Panc1 (cell line): ENCODE results near the gene EGFL7. TPM values are rescaled to one million over a fixed set of nuclear protein-coding genes. Genes with fewer than 3 reads are reported as not detected.

Experiments used
- ATAC-seq: fragments of 200-7000 bp; cut with Tn5 transposase; 2 replicates; pipeline ENCODE4 v1.9.1; 2020; ENCODE audit warnings: mild to moderate bottlenecking, moderate library complexity
- BruUV-seq: library from RNA; stranded (reverse); fragments of 400-500 nt; replicated peaks from 2 replicates; lab custom pipeline; 2021; lab: Mats Ljungman, UMichigan
- CTCF ChIA-PET: fragments of 300-600 bp; sonication (Branson Sonifier 250); formaldehyde crosslinking; loops from one replicate; lab custom pipeline; 2022; ENCODE audit warnings: antibody characterized with exemption; lab: Charles Lee
- POLR2A ChIA-PET: fragments of 300-600 bp; sonication (Branson Sonifier 250); formaldehyde crosslinking; loops from one replicate; lab custom pipeline; 2022; ENCODE audit warnings: antibody characterized with exemption; lab: Charles Lee
- DNase-seq: peaks from one replicate; pipeline ENCODE4 v3.0.0-alpha.2; 2010; ENCODE audit warnings: low read depth, low spot score
- H3K27ac ChIP-seq: 2 replicates; pipeline ENCODE4 v1.5.1; 2011; ENCODE audit warnings: mild to moderate bottlenecking, low read length, inconsistent platforms
- H3K27me3 ChIP-seq: fragments of 200-500 bp; sonication (Bioruptor generic); 2 replicates; pipeline ENCODE4 v1.6.0; 2014; ENCODE audit warnings: low read length, inconsistent platforms; ENCODE audit not compliant: control insufficient read depth, insufficient read depth
- H3K36me3 ChIP-seq: fragments of 200-500 bp; sonication (Bioruptor generic); 2 replicates; pipeline ENCODE4 v1.5.1; 2014; ENCODE audit warnings: inconsistent platforms, mild to moderate bottlenecking, low read length, moderate library complexity; ENCODE audit not compliant: control insufficient read depth, insufficient read depth
- H3K4me1 ChIP-seq: 2 replicates; pipeline ENCODE4 v1.5.1; 2011; ENCODE audit warnings: inconsistent platforms, mild to moderate bottlenecking, low read length, moderate library complexity; ENCODE audit not compliant: control insufficient read depth, insufficient read depth
- H3K4me3 ChIP-seq, 2 experiments: 2 replicates each; pipeline ENCODE4 v1.5.1; 2011 to 2012; ENCODE audit warnings: low read depth in 2 of 2, low read length in 2 of 2, mild to moderate bottlenecking in 2 of 2, inconsistent platforms in 1 of 2, moderate library complexity in 1 of 2
- H3K9me3 ChIP-seq: fragments of 200-500 bp; sonication (Bioruptor generic); 2 replicates; pipeline ENCODE4 v1.5.1; 2014; ENCODE audit warnings: low read depth, mild to moderate bottlenecking, inconsistent platforms, low read length, moderate library complexity; ENCODE audit not compliant: control insufficient read depth, insufficient read depth
- POLR2AphosphoS5 ChIP-seq: IDR thresholded peaks from 2 replicates; pipeline ENCODE4 v1.6.1; 2012; ENCODE audit warnings: mild to moderate bottlenecking, low read depth, low read length, moderate library complexity
- REST ChIP-seq, 2 experiments: IDR thresholded peaks; 2 replicates each; pipeline ENCODE4 v1.6.1; 2011 to 2012; ENCODE audit warnings: low read depth in 2 of 2, control low read depth in 1 of 2, low read length in 1 of 2, mild to moderate bottlenecking in 1 of 2, moderate library complexity in 1 of 2; ENCODE audit not compliant: insufficient read depth in 1 of 2
- SIN3A ChIP-seq: IDR thresholded peaks from 2 replicates; pipeline ENCODE4 v1.6.1; 2012; ENCODE audit warnings: low read depth, mild to moderate bottlenecking, low read length, moderate library complexity, borderline replicate concordance; ENCODE audit not compliant: insufficient read depth
- TCF7L2 ChIP-seq: IDR thresholded peaks from 2 replicates; pipeline ENCODE4 v1.6.1; 2011; ENCODE audit warnings: mild to moderate bottlenecking, low read depth, low read length, inconsistent platforms
- in situ Hi-C: cut with HindIII; loops from 2 replicates; pipeline ENCODE4 v1.10.0; 2016; ENCODE audit warnings: low sequenced_read_pairs, low pct_unique_long_range_greater_than_20kb
- intact Hi-C: fragments of 100-400 bp; cut with micrococcal nuclease; formaldehyde crosslinking; loops from one replicate; pipeline ENCODE4 v1.10.0; 2022; ENCODE audit not compliant: unreplicated experiment
- total RNA-seq: library from RNA; stranded (reverse); gene quantifications from one replicate; pipeline ENCODE4 v1.2.1, GENCODE V29; 2021; ENCODE audit not compliant: unreplicated experiment
- TF ChIP-seq, protein P1 (sequence below): fragments of 450-650 bp; IDR thresholded peaks from 2 replicates; pipeline ENCODE4 v1.5.1; 2017; ENCODE audit warnings: mild to moderate bottlenecking

Gene EGFL7
- total RNA-seq, 1 experiment from 2014 or later = 42.3 TPM

- H3K27ac ChIP-seq = no peak overlapping the region
- H3K4me3 ChIP-seq = no peak overlapping the region
- ChIA-PET POLR2A (no interaction called here), CTCF (no interaction called here)
- no TSS peak for BruUV-seq
- ATAC-seq = 0 out of 2 replicates have a peak, but pooled peaks have one; percentile 47
- no peak for DNase-seq
- no peaks in the 10 kb centered on the region for H3K9me3 ChIP-seq
- no peak for TF ChIP-seq SIN3A
- no peak for TF ChIP-seq TCF7L2
- no peak for TF ChIP-seq POLR2AphosphoS5
- TF ChIP-seq REST (IDR thresholded peaks at IDR 0.05; ENCODE audit: insufficient read depth in 1 of 2, low read depth in 2 of 2, low read length in 1 of 2) = no peak
- TF ChIP-seq, protein P1, sequence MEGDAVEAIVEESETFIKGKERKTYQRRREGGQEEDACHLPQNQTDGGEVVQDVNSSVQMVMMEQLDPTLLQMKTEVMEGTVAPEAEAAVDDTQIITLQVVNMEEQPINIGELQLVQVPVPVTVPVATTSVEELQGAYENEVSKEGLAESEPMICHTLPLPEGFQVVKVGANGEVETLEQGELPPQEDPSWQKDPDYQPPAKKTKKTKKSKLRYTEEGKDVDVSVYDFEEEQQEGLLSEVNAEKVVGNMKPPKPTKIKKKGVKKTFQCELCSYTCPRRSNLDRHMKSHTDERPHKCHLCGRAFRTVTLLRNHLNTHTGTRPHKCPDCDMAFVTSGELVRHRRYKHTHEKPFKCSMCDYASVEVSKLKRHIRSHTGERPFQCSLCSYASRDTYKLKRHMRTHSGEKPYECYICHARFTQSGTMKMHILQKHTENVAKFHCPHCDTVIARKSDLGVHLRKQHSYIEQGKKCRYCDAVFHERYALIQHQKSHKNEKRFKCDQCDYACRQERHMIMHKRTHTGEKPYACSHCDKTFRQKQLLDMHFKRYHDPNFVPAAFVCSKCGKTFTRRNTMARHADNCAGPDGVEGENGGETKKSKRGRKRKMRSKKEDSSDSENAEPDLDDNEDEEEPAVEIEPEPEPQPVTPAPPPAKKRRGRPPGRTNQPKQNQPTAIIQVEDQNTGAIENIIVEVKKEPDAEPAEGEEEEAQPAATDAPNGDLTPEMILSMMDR = no peak
- in situ Hi-C loops (no loop called here), intact Hi-C loops (no loop called here)
- H3K27me3 ChIP-seq = no peaks in the 10 kb centered on the region
- H3K36me3 ChIP-seq = no peaks in the 10 kb centered on the region
- H3K4me1 ChIP-seq = peaks cover 2% of the 10 kb centered on the region; the same call in 1 of the 2 replicates
Observed at GRCh38 chr9:136659861-136660784, 2.6 kb upstream of the EGFL7 start.

GRCh38 chr9:136660971-136661550 lies 1.7 kb upstream of the EGFL7 start:
- no peaks in the 10 kb centered on the region for H3K9me3 ChIP-seq
- H3K36me3 ChIP-seq = no peaks in the 10 kb centered on the region
- intact Hi-C loops (no loop called here), in situ Hi-C loops (no loop called here)
- H3K4me3 ChIP-seq = no peak overlapping the region
- H3K27ac ChIP-seq = no peak overlapping the region
- ATAC-seq (no peak), DNase-seq (no peak)
- H3K4me1 ChIP-seq = 0 out of 2 replicates have a peak, but pooled peaks cover 3% of the 10 kb centered on the region
- POLR2A ChIA-PET = interaction anchor here (0.6 kb wide), 1 partner anchor 10 kb away, joined by 8 read pairs; no protein-coding TSS in a partner anchor
- H3K27me3 ChIP-seq = no peaks in the 10 kb centered on the region
- no TSS peak for BruUV-seq
- TF ChIP-seq SIN3A = no peak
- TF ChIP-seq POLR2AphosphoS5 = no peak
- TF ChIP-seq, protein P1 = no peak
- TF ChIP-seq TCF7L2 = no peak
- no peak for TF ChIP-seq REST (IDR thresholded peaks at IDR 0.05; ENCODE audit: insufficient read depth in 1 of 2, low read depth in 2 of 2, low read length in 1 of 2)
- CTCF ChIA-PET = no interaction called here
